GM18498 (cell line): ENCODE data around the gene STXBP6.
A peak's percentile ranks its signal among the peaks of the same experiment; 100 is the strongest.

Experiments used
- ATAC-seq: cut with Tn5 transposase; IDR thresholded peaks from one replicate; pipeline ENCODE4 v1.9.1; 2021; ENCODE audit warnings: mild to moderate bottlenecking, moderate library complexity; ENCODE audit not compliant: unreplicated experiment

Gene STXBP6

GRCh38 chr14:25052921-25053320 lies 3.0 kb upstream of the STXBP6 start:
- ATAC-seq: no peak

DNA sequence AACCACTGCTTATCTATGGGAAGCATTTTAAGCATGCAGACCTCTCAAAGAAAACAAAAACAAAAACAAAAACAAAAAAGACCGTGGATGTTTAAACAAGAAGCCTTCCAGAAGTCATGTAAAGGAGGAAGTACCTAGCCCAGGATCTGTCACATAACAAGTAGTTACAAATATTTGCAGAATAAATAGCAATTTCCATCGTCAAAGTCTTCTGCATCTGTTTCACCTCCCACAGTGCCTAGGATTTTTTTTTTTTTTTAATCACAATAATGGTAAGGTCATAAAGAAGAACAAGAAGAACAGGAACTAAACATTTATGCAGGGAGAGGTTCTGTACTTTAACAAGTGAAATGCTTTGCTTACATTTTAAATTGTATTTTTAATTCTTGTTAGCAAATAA lies 2.4 kb upstream of the STXBP6 start:
- ATAC-seq: no peak

GRCh38 chr14:25050269-25051150 lies 563 bp upstream of the STXBP6 start:
- no peak for ATAC-seq

GRCh38 chr14:25049093-25049567 lies 817 bp downstream of the STXBP6 start:
- ATAC-seq: no peak

GRCh38 chr14:25048170-25049016 lies 1.6 kb downstream of the STXBP6 start:
- no peak for ATAC-seq

DNA sequence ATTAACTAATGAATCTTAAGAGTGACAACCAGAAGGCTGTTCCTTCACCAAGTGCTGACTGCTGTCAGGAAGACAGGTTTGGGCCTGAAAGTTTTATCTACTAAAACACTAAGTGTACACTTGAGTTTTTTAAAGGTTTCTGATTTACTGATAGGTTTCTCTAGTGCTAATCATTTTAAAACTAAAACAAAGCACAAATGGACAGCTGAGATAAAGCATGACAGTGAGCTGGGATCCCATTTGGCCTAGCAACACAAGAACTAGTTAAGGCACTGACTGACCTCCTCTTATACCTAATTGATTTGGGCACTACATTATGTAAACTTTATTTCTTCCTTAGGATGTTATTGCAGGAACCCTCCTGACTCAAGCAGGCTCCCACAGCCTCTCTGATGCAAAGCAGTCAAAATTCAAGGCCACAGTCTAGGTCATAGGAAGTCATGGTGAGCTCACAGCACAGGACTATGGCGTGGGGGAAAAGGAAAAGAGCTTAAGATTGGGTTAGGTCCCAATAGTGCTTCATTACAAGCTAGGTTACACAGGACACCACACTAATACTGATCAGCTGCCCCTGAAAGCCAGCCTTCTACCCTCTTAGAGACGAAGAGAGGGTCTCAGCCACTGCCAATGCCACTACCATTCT lies 3.5 kb downstream of the STXBP6 start:
- ATAC-seq: no peak

GRCh38 chr14:25044106-25044698 lies 5.7 kb downstream of the STXBP6 start:
- no peak for ATAC-seq

DNA sequence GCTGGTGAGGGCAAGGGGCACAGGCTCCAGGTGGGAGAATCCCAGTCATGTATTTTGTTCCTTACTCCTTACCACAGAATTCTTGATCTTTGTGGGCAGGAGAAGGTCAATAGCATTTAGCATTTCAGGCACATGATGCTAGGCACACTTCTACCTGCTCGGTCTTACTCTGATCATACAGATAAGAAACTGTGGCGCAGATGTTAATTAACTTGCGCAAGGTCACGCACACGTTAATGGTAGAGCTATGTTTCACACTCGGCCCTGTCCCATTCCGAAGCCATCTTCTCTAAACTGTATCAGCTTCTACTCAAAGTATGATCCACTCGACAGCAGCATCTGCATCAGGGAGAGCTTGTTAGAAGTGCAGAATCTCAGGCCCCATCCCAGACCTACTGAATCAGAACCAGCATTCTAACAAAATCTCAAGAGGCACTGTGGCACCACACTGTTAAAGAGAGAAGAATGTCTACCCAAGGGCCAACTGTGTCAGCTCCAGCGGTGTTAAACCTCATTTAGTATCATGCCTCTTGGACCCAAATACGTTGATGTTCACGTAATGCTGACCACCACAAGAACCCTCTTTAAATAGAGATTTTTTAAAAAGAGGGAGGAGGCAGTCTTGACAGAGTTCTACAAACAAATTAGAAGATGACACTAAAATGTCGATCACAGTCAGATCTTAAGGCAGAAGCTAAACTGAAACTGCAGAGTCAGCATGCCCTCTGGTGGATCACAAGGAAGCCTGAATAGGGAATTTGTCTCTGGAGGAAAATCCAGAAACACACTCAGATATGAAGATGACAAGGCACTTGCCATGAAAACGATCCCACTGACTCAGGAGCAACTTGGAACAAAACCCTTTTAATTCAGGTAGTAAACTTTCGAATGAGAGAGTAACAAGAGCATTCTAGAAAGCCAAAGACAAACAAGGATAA lies 7.3 kb downstream of the STXBP6 start:
- no peak for ATAC-seq

GRCh38 chr14:25041898-25042297 lies 8.0 kb downstream of the STXBP6 start:
- no peak for ATAC-seq

GRCh38 chr14:25041484-25041883 lies 8.5 kb downstream of the STXBP6 start:
- no peak for ATAC-seq

DNA sequence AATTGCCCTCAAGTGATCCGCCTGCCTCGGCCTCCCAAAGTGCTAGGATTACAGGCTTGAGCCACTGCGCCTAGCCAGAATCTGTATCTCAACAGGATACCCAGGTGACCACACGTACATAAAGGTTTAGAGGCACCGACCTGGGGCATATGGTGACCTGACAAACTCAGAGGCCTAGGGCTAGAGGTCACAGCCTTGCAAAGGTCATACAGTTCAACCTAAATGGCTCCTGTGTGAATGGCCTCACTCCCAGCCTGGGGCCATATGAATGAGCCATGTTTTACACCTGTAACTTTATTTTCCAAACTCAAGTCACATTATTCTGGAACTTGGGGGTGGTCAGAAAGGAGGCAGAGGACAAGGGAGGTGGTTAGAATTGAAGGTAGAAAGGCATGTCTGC lies 10.0 kb downstream of the STXBP6 start:
- no peak for ATAC-seq

GRCh38 chr14:25038044-25038668 lies 11.8 kb downstream of the STXBP6 start:
- no peak for ATAC-seq

- ATAC-seq: no peak
Measured at GRCh38 chr14:25037032-25037431, 12.9 kb downstream of the STXBP6 start.

GRCh38 chr14:25034803-25035681 lies 14.9 kb downstream of the STXBP6 start:
- ATAC-seq: no peak

GRCh38 chr14:25033358-25033757 lies 16.6 kb downstream of the STXBP6 start:
- no peak for ATAC-seq

DNA sequence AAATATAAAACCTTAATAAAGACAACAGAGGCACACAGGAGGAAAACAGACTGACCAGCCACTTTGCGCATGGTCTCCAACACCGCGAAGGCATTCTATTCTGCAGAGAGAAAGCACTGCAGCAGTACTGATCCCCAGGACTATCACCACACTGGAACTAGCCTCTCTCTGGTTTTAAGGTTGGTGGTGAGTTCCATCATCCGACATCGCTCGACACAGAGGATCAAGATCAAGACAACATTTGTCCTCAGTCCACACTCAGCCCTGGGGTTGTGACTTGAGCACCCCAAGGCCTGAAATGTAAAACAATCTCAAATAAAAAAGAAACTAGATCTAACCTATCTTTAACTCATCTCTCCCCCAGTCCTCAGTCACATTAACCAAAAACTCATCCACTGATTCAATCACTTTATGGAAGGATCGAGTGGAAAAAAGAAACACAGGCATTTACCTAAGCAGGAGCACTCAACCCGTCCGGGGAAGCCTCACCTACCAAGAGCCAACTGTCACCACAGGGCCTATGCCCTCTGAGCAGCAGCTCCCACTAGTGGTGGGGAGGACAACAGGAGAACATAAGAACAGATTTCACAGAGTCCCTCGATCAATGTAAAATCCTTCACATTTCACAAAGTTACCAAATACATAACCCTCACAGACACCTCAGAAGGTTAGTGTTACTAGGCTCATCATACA lies 17.7 kb downstream of the STXBP6 start:
- no peak for ATAC-seq

GRCh38 chr14:25026476-25027137 lies 23.3 kb downstream of the STXBP6 start:
- peak; percentile 76 for ATAC-seq
